ENCODE data around the gene MARCKS.

MARCKS gene

DNA sequence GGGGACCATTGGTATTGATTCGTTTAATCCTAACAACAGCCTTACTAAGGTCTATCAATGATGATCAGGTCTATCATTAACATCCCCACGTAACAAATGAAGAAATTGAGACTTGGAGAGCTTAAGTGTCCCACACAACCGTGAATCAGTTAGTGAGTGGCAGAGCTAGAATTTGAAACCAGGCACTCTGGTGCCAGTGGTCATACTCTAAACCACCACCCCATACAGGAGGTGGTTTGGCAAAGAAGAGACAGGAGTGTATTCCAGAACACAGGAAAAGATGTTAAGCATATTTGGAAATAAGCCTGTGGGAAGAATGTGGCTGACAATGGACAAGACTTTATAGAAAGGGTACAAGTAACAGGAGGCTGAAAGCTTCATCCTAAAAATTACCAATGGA is 35.7 kb upstream of the MARCKS start:
- no peak overlapping the region for H3K4me3 ChIP-seq (ENCODE audit: low read length)
- DNase-seq (ENCODE audit: low read depth) = peak; percentile 14
- TF ChIP-seq, protein P1, sequence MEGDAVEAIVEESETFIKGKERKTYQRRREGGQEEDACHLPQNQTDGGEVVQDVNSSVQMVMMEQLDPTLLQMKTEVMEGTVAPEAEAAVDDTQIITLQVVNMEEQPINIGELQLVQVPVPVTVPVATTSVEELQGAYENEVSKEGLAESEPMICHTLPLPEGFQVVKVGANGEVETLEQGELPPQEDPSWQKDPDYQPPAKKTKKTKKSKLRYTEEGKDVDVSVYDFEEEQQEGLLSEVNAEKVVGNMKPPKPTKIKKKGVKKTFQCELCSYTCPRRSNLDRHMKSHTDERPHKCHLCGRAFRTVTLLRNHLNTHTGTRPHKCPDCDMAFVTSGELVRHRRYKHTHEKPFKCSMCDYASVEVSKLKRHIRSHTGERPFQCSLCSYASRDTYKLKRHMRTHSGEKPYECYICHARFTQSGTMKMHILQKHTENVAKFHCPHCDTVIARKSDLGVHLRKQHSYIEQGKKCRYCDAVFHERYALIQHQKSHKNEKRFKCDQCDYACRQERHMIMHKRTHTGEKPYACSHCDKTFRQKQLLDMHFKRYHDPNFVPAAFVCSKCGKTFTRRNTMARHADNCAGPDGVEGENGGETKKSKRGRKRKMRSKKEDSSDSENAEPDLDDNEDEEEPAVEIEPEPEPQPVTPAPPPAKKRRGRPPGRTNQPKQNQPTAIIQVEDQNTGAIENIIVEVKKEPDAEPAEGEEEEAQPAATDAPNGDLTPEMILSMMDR (conservative IDR thresholded peaks at IDR 0.05; ENCODE audit: low read length) = no peak

DNA sequence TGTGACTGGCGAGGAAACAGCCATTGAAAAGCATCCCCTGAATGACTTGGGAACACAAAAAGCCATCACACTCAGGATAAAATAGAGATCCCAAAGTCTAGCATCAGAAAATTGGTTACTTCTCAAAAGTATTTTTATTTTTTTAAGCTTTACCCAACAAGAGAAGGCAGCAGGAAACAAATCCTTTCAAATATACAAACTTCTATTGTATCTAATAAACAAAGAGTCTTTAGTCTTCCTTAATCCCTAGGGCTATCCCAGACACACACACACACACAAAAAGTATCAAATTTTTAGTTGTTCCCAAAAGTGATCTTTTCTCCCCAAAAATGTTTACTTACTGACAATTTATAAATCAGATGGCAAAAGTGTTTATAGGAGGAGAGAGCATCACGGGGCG is 33.2 kb upstream of the MARCKS start:
- H3K4me3 ChIP-seq (ENCODE audit: low read length) = no peak overlapping the region
- TF ChIP-seq, protein P1 (conservative IDR thresholded peaks at IDR 0.05; ENCODE audit: low read length) = no peak
- DNase-seq (ENCODE audit: low read depth) = no peak

DNA sequence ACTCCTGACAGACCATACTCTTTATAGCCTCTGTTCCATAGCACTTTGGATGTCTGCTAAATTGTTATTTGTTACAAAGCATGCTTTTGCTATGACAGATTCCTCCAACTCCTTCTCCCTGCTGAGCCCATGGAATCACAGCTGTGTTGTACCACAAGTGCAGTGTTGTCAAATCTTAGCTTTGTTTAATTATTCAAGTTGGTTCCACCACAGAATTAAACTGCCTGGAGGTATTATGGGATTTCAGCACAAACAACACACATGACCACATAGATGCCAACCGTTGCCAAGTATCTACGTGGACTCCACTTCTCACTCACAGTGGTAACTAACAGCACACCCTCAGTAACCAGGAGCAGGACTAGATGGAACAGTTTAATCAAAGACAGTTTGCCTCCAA is 32.7 kb upstream of the MARCKS start:
- H3K4me3 ChIP-seq (ENCODE audit: low read length) = no peak overlapping the region
- DNase-seq (ENCODE audit: low read depth) = peak; percentile 41
- TF ChIP-seq, protein P1 (conservative IDR thresholded peaks at IDR 0.05; ENCODE audit: low read length) = no peak

- H3K4me3 ChIP-seq (ENCODE audit: low read length) = no peak overlapping the region
- TF ChIP-seq, protein P1 (conservative IDR thresholded peaks at IDR 0.05; ENCODE audit: low read length) = no peak
- no peak for DNase-seq (ENCODE audit: low read depth)
Measured at GRCh38 chr6:113824866-113825265, 32.3 kb upstream of the MARCKS start.

- DNase-seq (ENCODE audit: low read depth) = peak; percentile 87
- TF ChIP-seq, protein P1 (conservative IDR thresholded peaks at IDR 0.05; ENCODE audit: low read length) = no peak
- H3K4me3 ChIP-seq (ENCODE audit: low read length) = no peak overlapping the region
Measured at GRCh38 chr6:113825781-113826180, 31.4 kb upstream of the MARCKS start.

DNA sequence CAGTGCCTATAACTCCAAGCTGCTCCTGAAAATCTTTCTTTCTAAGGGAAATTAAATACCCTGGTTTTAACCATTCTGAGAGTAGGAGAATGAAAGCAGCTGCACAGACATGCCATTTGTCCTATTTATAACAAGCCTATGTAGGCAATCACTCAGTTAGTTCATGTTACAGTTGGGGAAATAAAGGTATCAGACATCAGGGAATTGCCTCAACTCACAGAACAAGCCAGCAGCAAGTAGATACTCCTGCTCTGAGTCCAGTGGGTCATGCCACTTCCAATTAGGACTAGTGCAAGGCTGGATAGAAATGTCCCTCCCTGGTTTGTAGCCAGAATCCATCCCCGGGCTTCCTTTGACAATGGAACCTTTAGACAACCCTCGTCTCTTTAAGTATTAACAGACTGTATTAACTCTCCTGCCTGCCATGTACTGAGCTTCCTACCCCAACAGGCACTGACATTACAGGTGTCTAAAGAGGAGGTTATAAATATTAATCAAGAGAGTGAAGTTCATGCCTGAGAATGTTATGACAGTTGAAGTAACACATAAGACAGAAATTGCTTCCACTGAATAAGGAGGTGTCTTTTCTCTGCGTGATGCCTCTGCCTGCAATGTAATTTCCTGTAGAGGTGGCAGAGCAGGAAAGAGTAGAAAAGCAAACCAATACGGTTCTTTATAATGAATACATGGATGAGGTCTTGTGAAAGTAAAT is 28.0 kb upstream of the MARCKS start:
- H3K4me3 ChIP-seq (ENCODE audit: low read length) = no peak overlapping the region
- TF ChIP-seq, protein P1 (conservative IDR thresholded peaks at IDR 0.05; ENCODE audit: low read length) = no peak
- no peak for DNase-seq (ENCODE audit: low read depth)

DNA sequence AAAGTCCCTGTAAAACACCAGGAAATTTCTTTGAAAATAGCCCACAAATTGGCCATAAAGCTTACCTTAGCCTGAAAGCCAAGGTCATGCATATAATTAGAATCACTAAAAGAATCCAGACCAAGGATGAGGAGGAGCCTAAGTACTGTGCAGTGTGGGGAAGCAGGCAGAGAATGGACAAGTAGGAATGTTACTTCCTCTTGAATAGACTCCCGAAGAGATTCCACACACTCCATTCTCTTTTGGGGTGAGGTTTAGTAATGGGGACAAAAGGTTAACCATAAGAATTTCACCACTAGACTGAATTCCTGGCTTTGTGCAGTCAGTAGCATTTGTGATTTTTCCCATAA is 27.5 kb upstream of the MARCKS start:
- DNase-seq (ENCODE audit: low read depth) = peak; percentile 94
- no peak overlapping the region for H3K4me3 ChIP-seq (ENCODE audit: low read length)
- TF ChIP-seq, protein P1 (conservative IDR thresholded peaks at IDR 0.05; ENCODE audit: low read length) = no peak
